ENCODE results near the gene CACYBP. TPM values are rescaled to one million over a fixed set of nuclear protein-coding genes. Genes with fewer than 3 reads are reported as not detected.

The CACYBP gene
- total RNA-seq, 1 experiment from 2014 or later: 137 TPM

Other genes starting within 250 kb of the CACYBP start
- gene MRPS14, start 23.5 kb downstream of the CACYBP start, total RNA-seq (2021; ENCODE audit: unreplicated experiment): 25.1 TPM
- not detected for gene TNN, start 67.9 kb downstream of the CACYBP start, total RNA-seq (2021; ENCODE audit: unreplicated experiment)
- 0.31 TPM for gene KIAA0040, start 192.8 kb downstream of the CACYBP start, total RNA-seq (2021; ENCODE audit: unreplicated experiment)

Measured in Panc1 (cell line).